H1 (cell line): ENCODE data around the gene GLDC. TPM values are rescaled to one million over a fixed set of nuclear protein-coding genes. Genes with fewer than 3 reads are reported as not detected.

Experiments
- CTCF ChIA-PET: fragments of 300-600 bp; sonication (Branson Sonifier 250); formaldehyde crosslinking; loops from one replicate; lab custom pipeline; 2021; ENCODE audit not compliant: partially characterized antibody; lab: Charles Lee
- POLR2A ChIA-PET: fragments of 300-600 bp; sonication (Branson Sonifier 250); formaldehyde crosslinking; loops from one replicate; lab custom pipeline; 2021; ENCODE audit warnings: inconsistent platforms; ENCODE audit not compliant: partially characterized antibody; lab: Charles Lee
- DNase-seq, 2 experiments: peaks; one replicate each; pipeline versions ENCODE4 v3.0.0 to v3.0.0-alpha.2; 2010 to 2022; ENCODE audit warnings: low spot score in 2 of 2, low read depth in 1 of 2, mixed read lengths in 1 of 2
- FAIRE-seq: peaks from 2 replicates; lab custom pipeline; 2011; peaks lifted over from hg19 to GRCh38; lab: Jason Lieb, UNC
- H2AFZ ChIP-seq: 2 replicates; pipeline ENCODE4 v1.8.1; 2012; ENCODE audit warnings: low read length, inconsistent platforms
- H2AK5ac ChIP-seq: 2 replicates; pipeline ENCODE4 v1.6.1; 2013; ENCODE audit warnings: low read depth, low read length
- H2BK120ac ChIP-seq: replicated peaks from 2 replicates; pipeline ENCODE3; 2013; ENCODE audit warnings: low read depth, low read length, inconsistent platforms
- H2BK12ac ChIP-seq: 2 replicates; pipeline ENCODE4 v1.6.1; 2013; ENCODE audit warnings: low read depth, low read length
- H2BK15ac ChIP-seq: 2 replicates; pipeline ENCODE4 v1.6.1; 2013; ENCODE audit warnings: low read length
- H2BK20ac ChIP-seq: 2 replicates; pipeline ENCODE4 v1.6.1; 2013; ENCODE audit warnings: low read length
- H2BK5ac ChIP-seq: 2 replicates; pipeline ENCODE4 v1.6.1; 2013; ENCODE audit warnings: low read depth, low read length
- H3K14ac ChIP-seq: 2 replicates; pipeline ENCODE4 v1.6.1; 2013; ENCODE audit warnings: inconsistent platforms; ENCODE audit not compliant: insufficient read length
- H3K18ac ChIP-seq: 2 replicates; pipeline ENCODE4 v1.6.1; 2013; ENCODE audit warnings: low read length; ENCODE audit errors: extremely low read depth
- H3K23ac ChIP-seq: 2 replicates; pipeline ENCODE4 v1.6.1; 2013; ENCODE audit warnings: inconsistent platforms; ENCODE audit not compliant: insufficient read length
- H3K23me2 ChIP-seq: 2 replicates; pipeline ENCODE4 v1.6.1; 2013; ENCODE audit warnings: low read depth, low read length
- H3K27ac ChIP-seq: 2 replicates; pipeline ENCODE4 v1.6.1; 2011; ENCODE audit warnings: low read depth, low read length, inconsistent platforms
- H3K27me3 ChIP-seq, 4 experiments: replicated peaks in 1 of 4; 1 replicate in 1 of 4; 2 replicates in 3 of 4; pipeline versions ENCODE4 v1.6.1 to v1.8.1; 2011 to 2013; ENCODE audit warnings: low read length in 3 of 4, mild to moderate bottlenecking in 3 of 4, inconsistent platforms in 2 of 4, mixed read lengths in 2 of 4, moderate library complexity in 1 of 4; ENCODE audit not compliant: control insufficient read depth in 3 of 4, insufficient read depth in 3 of 4; ENCODE audit errors: extremely low read depth in 1 of 4
- H3K36me3 ChIP-seq, 4 experiments: 2 replicates each; pipeline versions ENCODE4 v1.6.1 to v1.8.1; 2011 to 2013; ENCODE audit warnings: mild to moderate bottlenecking in 4 of 4, low read length in 3 of 4, moderate library complexity in 2 of 4, control low read depth in 1 of 4, inconsistent platforms in 1 of 4; ENCODE audit not compliant: insufficient read depth in 4 of 4, control insufficient read depth in 2 of 4
- H3K4ac ChIP-seq: replicated peaks from 2 replicates; pipeline ENCODE3; 2013; ENCODE audit warnings: low read length, low read depth, mixed read lengths, inconsistent platforms; ENCODE audit not compliant: insufficient read length
- H3K4me1 ChIP-seq, 4 experiments: replicated peaks in 1 of 4; 1 replicate in 1 of 4; 2 replicates in 3 of 4; pipeline versions ENCODE4 v1.6.1 to v1.8.1; 2011 to 2013; ENCODE audit warnings: low read length in 3 of 4, inconsistent platforms in 2 of 4, mixed read lengths in 1 of 4; ENCODE audit not compliant: insufficient read depth in 4 of 4, control insufficient read depth in 3 of 4
- H3K4me2 ChIP-seq, 2 experiments: 2 replicates each; pipeline versions ENCODE4 v1.6.1 to v1.8.1; 2011 to 2013; ENCODE audit warnings: low read depth in 2 of 2, low read length in 2 of 2, control low read depth in 1 of 2, inconsistent platforms in 1 of 2, mild to moderate bottlenecking in 1 of 2; ENCODE audit not compliant: insufficient read depth in 1 of 2
- H3K4me3 ChIP-seq, 4 experiments: fragments of 200-600, 300-600 bp in 1 of 4; sonication (generic), shearing (Covaris generic), sonication (Bioruptor Twin) in 1 of 4; 2 replicates each; pipeline versions ENCODE4 v1.5.1 to v1.8.1; 2011 to 2016; ENCODE audit warnings: low read length in 4 of 4, low read depth in 3 of 4, control low read depth in 2 of 4, inconsistent platforms in 2 of 4, mild to moderate bottlenecking in 2 of 4, mixed read lengths in 1 of 4, moderate library complexity in 1 of 4; ENCODE audit not compliant: insufficient read depth in 2 of 4; ENCODE audit errors: extremely low read depth in 1 of 4
- H3K56ac ChIP-seq: replicated peaks from 2 replicates; pipeline ENCODE3; 2013; ENCODE audit warnings: low read depth, mild to moderate bottlenecking, mixed read lengths, low read length, inconsistent platforms; ENCODE audit not compliant: insufficient read length
- H3K79me1 ChIP-seq: 2 replicates; pipeline ENCODE4 v1.6.1; 2013; ENCODE audit warnings: low read depth, low read length, control low read depth
- H3K79me2 ChIP-seq, 2 experiments: 2 replicates each; pipeline versions ENCODE4 v1.6.1 to v1.8.1; 2012 to 2013; ENCODE audit warnings: low read length in 2 of 2, mild to moderate bottlenecking in 2 of 2, inconsistent platforms in 1 of 2; ENCODE audit not compliant: insufficient read depth in 2 of 2, control insufficient read depth in 1 of 2
- H3K9ac ChIP-seq, 4 experiments: replicated peaks in 1 of 4; 1 replicate in 1 of 4; 2 replicates in 3 of 4; pipeline versions ENCODE4 v1.6.1 to v1.8.1; 2011 to 2013; ENCODE audit warnings: low read depth in 3 of 4, low read length in 3 of 4, control low read depth in 2 of 4, mild to moderate bottlenecking in 2 of 4, moderate library complexity in 2 of 4, inconsistent platforms in 1 of 4; ENCODE audit errors: extremely low read depth in 1 of 4
- H3K9me3 ChIP-seq, 2 experiments: 2 replicates each; pipeline versions ENCODE4 v1.6.1 to v1.8.1; 2012 to 2013; ENCODE audit warnings: mild to moderate bottlenecking in 2 of 2, moderate library complexity in 2 of 2, control low read depth in 1 of 2, inconsistent platforms in 1 of 2, low read depth in 1 of 2, low read length in 1 of 2, mixed read lengths in 1 of 2; ENCODE audit not compliant: insufficient read depth in 2 of 2
- H4K20me1 ChIP-seq, 2 experiments: replicated peaks in 1 of 2; 2 replicates each; pipeline versions ENCODE3 to v1.8.1; 2011 to 2013; ENCODE audit warnings: inconsistent platforms in 2 of 2, low read length in 2 of 2, mild to moderate bottlenecking in 1 of 2; ENCODE audit not compliant: insufficient read depth in 2 of 2, control insufficient read depth in 1 of 2
- H4K5ac ChIP-seq: 2 replicates; pipeline ENCODE4 v1.6.1; 2013; ENCODE audit warnings: low read length, low read depth, mixed read lengths, inconsistent platforms; ENCODE audit not compliant: insufficient read length
- H4K8ac ChIP-seq: 2 replicates; pipeline ENCODE4 v1.8.0; 2013; ENCODE audit warnings: mild to moderate bottlenecking, moderate library complexity, low read length, inconsistent platforms; ENCODE audit not compliant: insufficient read depth; ENCODE audit errors: extremely low read depth
- H4K91ac ChIP-seq: replicated peaks from 2 replicates; pipeline ENCODE3; 2013; ENCODE audit warnings: low read length, mixed read lengths, inconsistent platforms; ENCODE audit not compliant: insufficient read length
- ATF3 ChIP-seq: IDR thresholded peaks from 2 replicates; pipeline ENCODE4 v1.6.1; 2011; ENCODE audit warnings: low read depth, mild to moderate bottlenecking, low read length; ENCODE audit not compliant: insufficient read depth
- POLR2AphosphoS5 ChIP-seq: IDR thresholded peaks from 2 replicates; pipeline ENCODE4 v1.6.1; 2011; ENCODE audit warnings: low read depth, low read length
- WGBS, 2 experiments: shearing (Covaris generic) in 1 of 2; methylation state at CpG; one replicate each; pipeline versions ENCODE4 v1.1.6 to v1.1.7; 2013 to 2015; ENCODE audit warnings: low lambda C conversion rate in 2 of 2, mixed read lengths in 2 of 2, inconsistent platforms in 1 of 2, low coverage in 1 of 2, missing lambda C conversion rate in 1 of 2; ENCODE audit not compliant: insufficient replicate concordance in 2 of 2, insufficient coverage in 1 of 2, insufficient read length in 1 of 2; ENCODE audit errors: extremely low coverage in 1 of 2, missing lambda C conversion rate in 1 of 2; 5-methylcytosine and 5-hydroxymethylcytosine counted together
- polyA plus RNA-seq, 7 experiments: library from polyadenylated mRNA; depleted of rRNA in 3 of 7; stranded (reverse) in 5 of 7; unstranded in 2 of 7; fragments of >200 nt in 5 of 7; fragments of 200-250 nt in 2 of 7; gene quantifications; 1 replicate in 5 of 7; 2 replicates in 1 of 7; 4 replicates in 1 of 7; pipeline versions ENCODE4 v1.2.1 to v1.2.3, GENCODE V29; 2011 to 2013; ENCODE audit warnings: missing spikeins in 2 of 7, mixed read lengths in 2 of 7
- total RNA-seq: library from RNA; stranded (reverse); fragmentation: NEBNext Ultra II Directional; extraction: Animal tissue kit (Norgen Biotek cat#: 25700); gene quantifications from 2 replicates; pipeline ENCODE4 v1.2.1, GENCODE V29; 2021

Gene GLDC
- total and polyA plus RNA-seq, 2 of the 8 experiments (the other 6 are each of a cell fraction or from before 2014, with no cell fraction given): 48.8 to 101 TPM

- TF ChIP-seq ATF3 (no peak), POLR2AphosphoS5 (no peak)
Measured at GRCh38 chr9:6632516-6633183, 12.9 kb downstream of the GLDC start.

More at GRCh38 chr9:6632516-6633183, 12.9 kb downstream of the GLDC start:
- Histone ChIP-seq H3K4ac (no peak overlapping the region), H3K27me3 (no peaks in the 10 kb centered on the region), H4K5ac (no peak overlapping the region), H2AFZ (no peak overlapping the region), H4K8ac (no peak overlapping the region), H4K20me1 (peaks cover 4 to 9% of the 10 kb centered on the region in 2 experiments), H3K79me1 (peaks cover 10% of the 10 kb centered on the region), H3K18ac (no peak overlapping the region), H3K79me2 (peaks cover 0 to 64% of the 10 kb centered on the region in 2 experiments), H2BK12ac (no peak overlapping the region), H3K9ac (no peak overlapping the region; a peak in 1 of 7 replicates), H4K91ac (no peak overlapping the region), H3K14ac (no peak overlapping the region), H3K4me3 (no peak overlapping the region), H3K27ac (no peak overlapping the region), H3K36me3 (no peaks in the 10 kb centered on the region; a peak in 1 of 8 replicates), H2AK5ac (no peak overlapping the region), H3K23me2 (no peaks in the 10 kb centered on the region), H3K9me3 (no peaks in the 10 kb centered on the region), H2BK5ac (no peak overlapping the region), H3K4me2 (peak overlapping the region; percentile 28 to 36; a peak in 2 of 4 replicates), H3K56ac (no peak overlapping the region), H2BK20ac (no peak overlapping the region), H3K4me1 (peaks cover 2 to 7% (median 5%) of the 10 kb centered on the region in 4 experiments; a peak in 5 of 7 replicates), H3K23ac (no peak overlapping the region), H2BK15ac (no peak overlapping the region), H2BK120ac (no peak overlapping the region)
- 82% methylated on average over 19 of the region's 19 CpGs; no CpG with 5 or more reads in 1 of the 2 experiments for WGBS, 2 experiments
- DNase-seq: no peak
- no peak for FAIRE-seq
- ChIA-PET CTCF (interaction anchor here (0.5 to 1.2 kb wide), 2 partner anchors 11 to 499 kb away, joined by 3 read pairs; no protein-coding TSS in a partner anchor), POLR2A (interaction anchor here (0.9 to 2.3 kb wide), 5 partner anchors 14 to 219 kb away, joined by 3 to 8 read pairs (median 3); partner anchors contain the start of genes GLDC and KDM4C)
